ENCODE measurements around the gene HBE1.

The HBE1 gene

GRCh38 chr11:5285703-5286340 lies 16.1 kb upstream of the HBE1 start:
- Histone ChIP-seq H3K4me3 (ENCODE audit: low read depth, low read length) (no peak overlapping the region), H3K36me3 (ENCODE audit: control insufficient read depth in 2 of 2, insufficient read depth in 1 of 2, low read length in 2 of 2) (no peaks in the 10 kb centered on the region), H3K9me3 (ENCODE audit: control insufficient read depth, insufficient read depth, low read depth, low read length) (no peaks in the 10 kb centered on the region), H3K27ac (ENCODE audit: extremely low read depth, low read depth, low read length) (no peak overlapping the region), H3K4me1 (ENCODE audit: control insufficient read depth, insufficient read depth, low read length) (no peaks in the 10 kb centered on the region)
- TF ChIP-seq ZNF280D (tag by site-specific recombination; IDR thresholded peaks at IDR 0.05) (no peak), ZNF350 (tag by site-specific recombination; IDR thresholded peaks at IDR 0.05) (no peak), ZNF121 (tag by site-specific recombination; IDR thresholded peaks at IDR 0.05) (no peak), KLF17 (tag by site-specific recombination; IDR thresholded peaks at IDR 0.05) (no peak), ZNF792 (tag by site-specific recombination; IDR thresholded peaks at IDR 0.05) (no peak), ZBTB7A (tag by site-specific recombination; IDR thresholded peaks at IDR 0.05; ENCODE audit: low read depth) (no peak), ZSCAN4 (tag by site-specific recombination; IDR thresholded peaks at IDR 0.05) (no peak), ZBTB1 (tag by site-specific recombination; IDR thresholded peaks at IDR 0.05) (no peak), SCRT2 (tag by site-specific recombination; IDR thresholded peaks at IDR 0.05) (no peak), ZNF391 (tag by site-specific recombination; IDR thresholded peaks at IDR 0.05; ENCODE audit: borderline replicate concordance, low read depth) (no peak), GLIS2 (tag by site-specific recombination; IDR thresholded peaks at IDR 0.05) (no peak), ZNF654 (tag by site-specific recombination; IDR thresholded peaks at IDR 0.05; ENCODE audit: low read depth) (no peak), PRDM2 (tag by site-specific recombination; IDR thresholded peaks at IDR 0.05; ENCODE audit: borderline replicate concordance) (no peak), ZNF692 (tag by site-specific recombination; IDR thresholded peaks at IDR 0.05) (no peak), ZNF148 (tag by site-specific recombination; IDR thresholded peaks at IDR 0.05; ENCODE audit: borderline replicate concordance) (no peak), GLIS1 (tag by site-specific recombination; IDR thresholded peaks at IDR 0.05) (no peak)
- CTCF ChIA-PET = no interaction called here
- POLR2A ChIA-PET = no interaction called here

All from HEK293 (cell line).